Right atrium auricular region (tissue), 2 donors: ENCODE data around the gene DR1. TPM values are rescaled to one million over a fixed set of nuclear protein-coding genes. Genes with fewer than 3 reads are reported as not detected.
A peak's percentile ranks its signal among the peaks of the same experiment; 100 is the strongest.

ENCODE experiments used
- DNase-seq: peaks from one replicate; pipeline ENCODE4 v3.0.0-alpha.2; 2019; ENCODE audit warnings: low spot score
- H3K27ac ChIP-seq, 2 donors: fragments of 200-600 bp; sonication (generic); 1 replicate in 1 of 2; 2 replicates in 1 of 2; pipeline ENCODE4 v1.5.1; 2016 to 2019
- H3K27me3 ChIP-seq, 2 donors: fragments of 200-600 bp; sonication (generic); one replicate each; pipeline versions ENCODE4 v1.5.1 to v1.6.0; 2017 to 2019
- H3K36me3 ChIP-seq: fragments of 200-600 bp; sonication (generic); one replicate; pipeline ENCODE4 v1.5.1; 2016
- H3K4me1 ChIP-seq, 2 donors: fragments of 200-600 bp; sonication (generic); one replicate each; pipeline versions ENCODE4 v1.5.1 to v1.6.0; 2017 to 2019
- H3K4me3 ChIP-seq, 2 donors: fragments of 200-600 bp; sonication (generic); 1 replicate in 1 of 2; 2 replicates in 1 of 2; pipeline ENCODE4 v1.5.1; 2017 to 2019; ENCODE audit warnings: mild to moderate bottlenecking in 1 of 2, moderate library complexity in 1 of 2
- H3K9me3 ChIP-seq, 2 donors: fragments of 200-600 bp; sonication (generic); one replicate each; pipeline ENCODE4 v1.5.1; 2019
- total RNA-seq, 2 donors: library from RNA; depleted of rRNA; stranded (reverse); fragments of >200 nt; gene quantifications; one replicate each; pipeline ENCODE4 v1.1.0, GENCODE V29; 2016
- TF ChIP-seq, protein P1 (sequence below), 2 donors: fragments of 200-600 bp; sonication (generic); IDR thresholded peaks; one replicate each; pipeline ENCODE4 v1.5.1; 2019; ENCODE audit warnings: antibody characterized with exemption in 2 of 2

Gene DR1
- total RNA-seq, 2 donors from 2014 or later, result 19.3 to 28.9 TPM

GRCh38 chr1:93344484-93344883, 1.2 kb upstream of the DR1 start:
- TF ChIP-seq, protein P1, sequence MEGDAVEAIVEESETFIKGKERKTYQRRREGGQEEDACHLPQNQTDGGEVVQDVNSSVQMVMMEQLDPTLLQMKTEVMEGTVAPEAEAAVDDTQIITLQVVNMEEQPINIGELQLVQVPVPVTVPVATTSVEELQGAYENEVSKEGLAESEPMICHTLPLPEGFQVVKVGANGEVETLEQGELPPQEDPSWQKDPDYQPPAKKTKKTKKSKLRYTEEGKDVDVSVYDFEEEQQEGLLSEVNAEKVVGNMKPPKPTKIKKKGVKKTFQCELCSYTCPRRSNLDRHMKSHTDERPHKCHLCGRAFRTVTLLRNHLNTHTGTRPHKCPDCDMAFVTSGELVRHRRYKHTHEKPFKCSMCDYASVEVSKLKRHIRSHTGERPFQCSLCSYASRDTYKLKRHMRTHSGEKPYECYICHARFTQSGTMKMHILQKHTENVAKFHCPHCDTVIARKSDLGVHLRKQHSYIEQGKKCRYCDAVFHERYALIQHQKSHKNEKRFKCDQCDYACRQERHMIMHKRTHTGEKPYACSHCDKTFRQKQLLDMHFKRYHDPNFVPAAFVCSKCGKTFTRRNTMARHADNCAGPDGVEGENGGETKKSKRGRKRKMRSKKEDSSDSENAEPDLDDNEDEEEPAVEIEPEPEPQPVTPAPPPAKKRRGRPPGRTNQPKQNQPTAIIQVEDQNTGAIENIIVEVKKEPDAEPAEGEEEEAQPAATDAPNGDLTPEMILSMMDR (IDR thresholded peaks at IDR 0.05), result no peak
- H3K27me3 ChIP-seq, result no peaks in the 10 kb centered on the region
- H3K4me3 ChIP-seq, result peak overlapping the region in 1 of 2 donors; percentile 96
- no peaks in the 10 kb centered on the region for H3K9me3 ChIP-seq
- peaks cover 0 to 10% of the 10 kb centered on the region in 2 donors for H3K4me1 ChIP-seq
- no peaks in the 10 kb centered on the region for H3K36me3 ChIP-seq
- H3K27ac ChIP-seq, result no peak overlapping the region
- DNase-seq, result no peak

GRCh38 chr1:93344886-93345632, 648 bp upstream of the DR1 start:
- Histone ChIP-seq H3K4me3 (peak overlapping the region; percentile 96), H3K4me1 (peaks cover 0 to 16% of the 10 kb centered on the region in 2 donors), H3K9me3 (no peaks in the 10 kb centered on the region), H3K27ac (peak overlapping the region; percentile 97 to 98), H3K36me3 (no peaks in the 10 kb centered on the region), H3K27me3 (no peaks in the 10 kb centered on the region)
- DNase-seq, result no peak
- TF ChIP-seq, protein P1 (IDR thresholded peaks at IDR 0.05), result no peak

- Histone ChIP-seq H3K4me3 (peak overlapping the region; percentile 96), H3K27ac (peak overlapping the region; percentile 97 to 98), H3K36me3 (no peaks in the 10 kb centered on the region), H3K27me3 (no peaks in the 10 kb centered on the region), H3K4me1 (peaks cover 0 to 29% of the 10 kb centered on the region in 2 donors), H3K9me3 (no peaks in the 10 kb centered on the region)
- TF ChIP-seq, protein P1 (IDR thresholded peaks at IDR 0.05), result no peak
- no peak for DNase-seq
Measured at GRCh38 chr1:93346421-93346993, 800 bp downstream of the DR1 start.

DNA sequence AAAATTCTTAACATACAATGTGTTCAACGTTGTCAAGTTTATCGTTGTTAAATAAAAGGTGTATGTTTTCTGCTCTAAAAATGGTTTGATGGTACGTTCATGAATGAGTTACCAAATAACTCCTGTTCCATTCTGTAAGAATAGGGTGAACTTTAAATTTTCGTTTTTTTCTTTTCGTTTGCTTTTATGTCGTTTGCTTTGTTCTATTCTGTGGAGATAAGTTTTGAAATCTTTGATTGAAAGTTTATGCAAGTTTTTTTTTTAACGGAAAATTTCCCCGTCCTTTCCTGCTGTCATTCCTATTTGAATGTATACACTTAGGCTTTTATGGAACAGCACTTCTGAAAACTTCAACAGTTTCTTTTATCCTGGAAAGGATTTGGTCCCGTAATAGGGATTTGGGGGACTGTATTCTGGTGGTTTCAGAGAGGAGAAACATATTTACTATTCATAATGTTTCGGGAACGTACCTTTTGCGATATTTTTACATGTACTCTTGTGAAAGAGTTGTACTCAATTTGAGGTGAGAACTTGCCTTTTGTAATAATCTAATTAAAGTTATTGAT, 1.7 kb downstream of the DR1 start:
- H3K4me1 ChIP-seq, result peaks cover 0 to 36% of the 10 kb centered on the region in 2 donors
- TF ChIP-seq, protein P1 (IDR thresholded peaks at IDR 0.05), result no peak
- H3K36me3 ChIP-seq, result no peaks in the 10 kb centered on the region
- peak overlapping the region; percentile 96 for H3K4me3 ChIP-seq
- no peaks in the 10 kb centered on the region for H3K27me3 ChIP-seq
- DNase-seq, result no peak
- peak overlapping the region; percentile 97 to 98 for H3K27ac ChIP-seq
- no peaks in the 10 kb centered on the region for H3K9me3 ChIP-seq

DNA sequence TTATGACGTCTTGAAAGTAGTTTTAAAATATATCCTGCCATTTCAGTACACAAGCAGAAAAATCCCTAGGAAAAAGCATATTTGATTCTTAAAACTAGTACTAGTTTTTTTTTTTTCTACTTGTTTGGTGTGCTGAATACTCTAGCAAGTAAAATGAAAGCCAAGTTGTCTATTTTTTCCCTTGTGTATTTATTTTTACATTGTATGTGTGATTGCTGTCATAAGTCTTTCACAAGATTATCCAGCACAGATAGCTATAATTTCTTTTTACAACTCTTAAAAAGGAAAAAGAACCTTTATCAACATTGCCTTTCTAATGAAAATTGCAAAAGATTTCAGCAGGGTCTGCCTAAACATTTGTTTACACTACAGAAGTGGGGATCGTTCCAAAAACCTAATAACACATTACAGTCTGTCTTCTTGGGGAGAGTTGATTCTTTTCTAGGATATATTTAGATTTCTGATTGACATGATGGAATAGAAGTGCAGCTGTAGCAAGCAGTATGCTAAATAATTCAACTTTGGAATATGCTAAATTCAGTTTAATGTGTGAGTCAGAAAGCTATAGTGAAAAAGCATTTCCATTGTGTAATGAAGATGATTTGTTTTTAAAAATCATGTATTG, 2.5 kb downstream of the DR1 start:
- H3K4me3 ChIP-seq, result peak overlapping the region; percentile 96

More for the DNA sequence above, 2.5 kb downstream of the DR1 start:
- Histone ChIP-seq H3K9me3 (no peaks in the 10 kb centered on the region), H3K27ac (peak overlapping the region in 1 of 2 donors; percentile 98), H3K4me1 (peaks cover 0 to 40% of the 10 kb centered on the region in 2 donors), H3K27me3 (no peaks in the 10 kb centered on the region), H3K36me3 (no peaks in the 10 kb centered on the region)
- no peak for DNase-seq
- TF ChIP-seq, protein P1 (IDR thresholded peaks at IDR 0.05), result no peak
